Uterus (tissue), 4 donors: Measurements from ENCODE around the gene TAS2R10. TPM values are rescaled to one million over a fixed set of nuclear protein-coding genes. Genes with fewer than 3 reads are reported as not detected.

Experiments
- DNase-seq, 2 donors: peaks; one replicate each; pipeline ENCODE4 v3.0.0-alpha.2; 2019 to 2020
- H3K27ac ChIP-seq, 2 donors: fragments of 200-600 bp; sonication (generic); 1 replicate in 1 of 2; 2 replicates in 1 of 2; pipeline ENCODE4 v1.5.1; 2016 to 2018
- H3K27me3 ChIP-seq, 2 donors: fragments of 200-600 bp; sonication (generic); one replicate each; pipeline ENCODE4 v1.5.1; 2018 to 2019; ENCODE audit warnings: control low read depth in 1 of 2
- H3K36me3 ChIP-seq, 2 donors: fragments of 200-600 bp; sonication (generic); one replicate each; pipeline ENCODE4 v1.5.1; 2019; ENCODE audit warnings: control low read depth in 1 of 2
- H3K4me1 ChIP-seq, 2 donors: fragments of 200-600 bp; sonication (generic); one replicate each; pipeline ENCODE4 v1.5.1; 2018 to 2019; ENCODE audit warnings: control low read depth in 1 of 2
- H3K4me3 ChIP-seq, 2 donors: fragments of 200-600 bp; sonication (generic); 1 replicate in 1 of 2; 2 replicates in 1 of 2; pipeline ENCODE4 v1.5.1; 2018 to 2019; ENCODE audit warnings: mild to moderate bottlenecking in 1 of 2
- H3K9me3 ChIP-seq, 2 donors: fragments of 200-600 bp; sonication (generic); one replicate each; pipeline ENCODE4 v1.5.1; 2019; ENCODE audit warnings: control low read depth in 1 of 2
- POLR2A ChIP-seq, 2 donors: fragments of 450-650 bp; IDR thresholded peaks; one replicate each; pipeline ENCODE4 v1.6.1; 2016; ENCODE audit warnings: antibody characterized with exemption in 2 of 2, mild to moderate bottlenecking in 1 of 2, moderate library complexity in 1 of 2
- intact Hi-C: fragments of 100-400 bp; cut with DNase I; formaldehyde crosslinking; loops from one replicate; pipeline ENCODE4 v1.15.1; 2023; ENCODE audit warnings: low total_unique reads
- total RNA-seq, 4 donors: library from RNA; depleted of rRNA in 3 of 4; stranded (reverse); fragments of >200 nt in 3 of 4; gene quantifications; one replicate each; pipeline versions ENCODE4 v1.1.0 to v1.2.4, GENCODE V29; 2014 to 2023
- TF ChIP-seq, protein P1 (sequence below), 4 experiments: fragments of 200-600 bp in 2 of 4; fragments of 450-650 bp in 2 of 4; sonication (generic) in 2 of 4; IDR thresholded peaks; one replicate each; pipeline ENCODE4 v1.5.1; 2016 to 2019; ENCODE audit warnings: antibody characterized with exemption in 4 of 4, mild to moderate bottlenecking in 2 of 4, moderate library complexity in 1 of 4
- donor health status: DM: yes; HTN: yes; CAD: no.

The TAS2R10 gene, protein sequence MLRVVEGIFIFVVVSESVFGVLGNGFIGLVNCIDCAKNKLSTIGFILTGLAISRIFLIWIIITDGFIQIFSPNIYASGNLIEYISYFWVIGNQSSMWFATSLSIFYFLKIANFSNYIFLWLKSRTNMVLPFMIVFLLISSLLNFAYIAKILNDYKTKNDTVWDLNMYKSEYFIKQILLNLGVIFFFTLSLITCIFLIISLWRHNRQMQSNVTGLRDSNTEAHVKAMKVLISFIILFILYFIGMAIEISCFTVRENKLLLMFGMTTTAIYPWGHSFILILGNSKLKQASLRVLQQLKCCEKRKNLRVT
- total RNA-seq = 1 to 10 TPM in 2 of 4 donors, not detected in 2; 2.3 to 5.2 TPM

DNA sequence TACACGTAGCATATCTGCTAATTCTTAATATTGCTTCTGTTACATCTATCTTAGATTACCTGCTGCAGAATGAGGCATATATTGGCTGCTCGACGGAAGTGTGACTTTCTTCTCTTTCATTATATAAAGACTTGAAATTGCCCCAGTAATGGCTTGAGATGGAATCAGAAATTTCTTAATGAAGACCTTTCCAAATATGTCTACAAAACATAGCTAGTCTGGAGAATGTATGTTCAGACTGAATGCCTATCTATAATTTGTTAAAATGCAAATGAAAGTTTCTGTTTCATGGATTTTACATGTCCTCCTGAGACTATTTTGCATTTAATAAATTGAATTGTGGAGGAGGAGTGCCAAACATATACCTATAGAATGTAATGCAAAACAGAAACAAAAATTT is at the start of gene TAS2R10:
Gene TAS2R10, minus strand, starts transcription at position 101 of the 400 bp plus-strand sequence. Its CDS starts 89 bp downstream, at position 12.
- TF ChIP-seq, protein P1, sequence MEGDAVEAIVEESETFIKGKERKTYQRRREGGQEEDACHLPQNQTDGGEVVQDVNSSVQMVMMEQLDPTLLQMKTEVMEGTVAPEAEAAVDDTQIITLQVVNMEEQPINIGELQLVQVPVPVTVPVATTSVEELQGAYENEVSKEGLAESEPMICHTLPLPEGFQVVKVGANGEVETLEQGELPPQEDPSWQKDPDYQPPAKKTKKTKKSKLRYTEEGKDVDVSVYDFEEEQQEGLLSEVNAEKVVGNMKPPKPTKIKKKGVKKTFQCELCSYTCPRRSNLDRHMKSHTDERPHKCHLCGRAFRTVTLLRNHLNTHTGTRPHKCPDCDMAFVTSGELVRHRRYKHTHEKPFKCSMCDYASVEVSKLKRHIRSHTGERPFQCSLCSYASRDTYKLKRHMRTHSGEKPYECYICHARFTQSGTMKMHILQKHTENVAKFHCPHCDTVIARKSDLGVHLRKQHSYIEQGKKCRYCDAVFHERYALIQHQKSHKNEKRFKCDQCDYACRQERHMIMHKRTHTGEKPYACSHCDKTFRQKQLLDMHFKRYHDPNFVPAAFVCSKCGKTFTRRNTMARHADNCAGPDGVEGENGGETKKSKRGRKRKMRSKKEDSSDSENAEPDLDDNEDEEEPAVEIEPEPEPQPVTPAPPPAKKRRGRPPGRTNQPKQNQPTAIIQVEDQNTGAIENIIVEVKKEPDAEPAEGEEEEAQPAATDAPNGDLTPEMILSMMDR (IDR thresholded peaks at IDR 0.05) = no peak
- no peak for TF ChIP-seq POLR2A (IDR thresholded peaks at IDR 0.05)
- DNase-seq = no peak
- H3K9me3 ChIP-seq = no peaks in the 10 kb centered on the region
- intact Hi-C loops = no loop called here
- no peak within 1 kb of the TSS for H3K27ac ChIP-seq
- no peaks in the 10 kb centered on the region for H3K4me1 ChIP-seq
- no peaks in the 10 kb centered on the region for H3K36me3 ChIP-seq
- no peak within 1 kb of the TSS for H3K4me3 ChIP-seq
- no peaks in the 10 kb centered on the region for H3K27me3 ChIP-seq

DNA sequence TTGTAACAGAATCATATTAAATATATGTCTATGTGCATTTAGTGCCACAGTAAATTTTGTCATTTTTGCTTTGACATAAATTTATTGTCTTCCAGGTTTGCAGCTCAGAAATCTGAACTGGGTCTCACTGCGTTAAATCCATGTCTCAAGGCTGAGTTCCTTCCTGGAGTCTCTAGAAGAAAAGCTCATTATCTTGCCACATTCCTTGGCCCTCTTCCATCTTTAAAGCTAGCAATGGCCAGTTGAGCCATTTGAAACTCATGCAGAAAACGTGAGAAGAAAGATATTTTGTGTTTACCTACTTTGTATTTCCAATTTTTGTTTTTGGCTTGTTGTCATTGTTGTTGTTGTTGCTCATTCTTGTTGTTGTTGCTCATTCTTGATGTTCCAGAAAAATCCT is 47.2 kb upstream of the TAS2R10 start:
- TF ChIP-seq POLR2A (IDR thresholded peaks at IDR 0.05) = no peak
- TF ChIP-seq, protein P1 (IDR thresholded peaks at IDR 0.05) = no peak

DNA sequence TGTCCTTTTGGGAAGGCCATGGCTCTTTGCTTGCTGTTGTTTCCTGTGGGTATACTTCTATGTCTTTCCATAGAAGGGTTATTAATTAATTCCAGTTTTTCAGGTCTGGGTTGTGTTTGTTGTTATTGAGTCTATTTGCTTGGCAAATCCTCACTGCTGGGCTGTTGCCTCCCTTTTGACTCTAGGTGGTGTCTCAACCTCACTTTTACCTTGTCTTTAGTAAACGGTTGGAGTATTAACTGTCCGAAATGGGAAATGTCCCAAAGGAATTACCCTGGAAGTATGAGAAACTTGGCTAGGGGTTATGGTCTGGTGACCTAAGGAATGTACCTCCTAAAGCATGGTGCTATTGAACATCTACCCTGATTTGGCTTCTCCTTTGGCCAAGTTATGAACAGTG is 41.2 kb upstream of the TAS2R10 start:
- Histone ChIP-seq H3K4me3 (no peak overlapping the region), H3K4me1 (no peaks in the 10 kb centered on the region), H3K9me3 (no peaks in the 10 kb centered on the region), H3K27me3 (no peaks in the 10 kb centered on the region), H3K27ac (no peak overlapping the region), H3K36me3 (no peaks in the 10 kb centered on the region)
- TF ChIP-seq, protein P1 (IDR thresholded peaks at IDR 0.05) = no peak
- no peak for TF ChIP-seq POLR2A (IDR thresholded peaks at IDR 0.05)
- DNase-seq = no peak
- intact Hi-C loops = no loop called here

More for the DNA sequence above, 47.2 kb upstream of the TAS2R10 start:
- no peaks in the 10 kb centered on the region for H3K9me3 ChIP-seq
- no peak overlapping the region for H3K27ac ChIP-seq
- no peak for DNase-seq
- no peaks in the 10 kb centered on the region for H3K36me3 ChIP-seq
- no peaks in the 10 kb centered on the region for H3K27me3 ChIP-seq
- intact Hi-C loops = no loop called here
- H3K4me1 ChIP-seq = no peaks in the 10 kb centered on the region
- no peak overlapping the region for H3K4me3 ChIP-seq

DNA sequence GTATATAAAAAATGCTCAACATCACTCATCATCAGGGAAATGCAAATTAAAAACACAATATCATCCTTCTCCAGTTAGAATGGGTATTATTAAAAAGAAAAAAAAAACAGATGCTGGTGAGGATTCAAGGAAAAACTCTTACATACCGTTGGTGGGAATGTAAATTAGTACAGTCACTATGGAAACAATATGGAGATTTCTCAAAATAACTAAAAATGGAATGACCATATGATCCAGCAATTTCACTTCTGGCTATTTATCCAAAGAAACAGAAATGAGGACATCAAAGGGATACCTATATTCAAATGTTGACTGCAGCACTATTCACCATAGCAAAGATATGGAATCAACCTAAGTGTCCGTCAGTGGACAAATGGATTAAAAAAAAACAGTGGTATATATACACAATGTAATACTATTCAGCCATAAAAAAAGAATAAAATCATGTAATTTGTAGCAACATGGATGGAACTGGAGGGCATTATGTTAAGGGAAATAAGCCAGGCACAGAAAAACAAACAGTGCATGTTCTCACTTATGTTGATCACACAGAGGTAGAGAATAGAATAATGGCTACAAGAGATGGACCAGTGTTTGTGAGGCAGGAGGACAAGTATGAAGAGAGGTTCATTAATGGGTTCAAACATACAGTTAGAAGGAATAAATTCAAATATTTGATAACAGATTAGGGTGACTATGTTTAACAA is 37.5 kb upstream of the TAS2R10 start:
- Histone ChIP-seq H3K9me3 (peaks cover 0 to 3% of the 10 kb centered on the region in 2 donors), H3K27ac (no peak overlapping the region), H3K36me3 (no peaks in the 10 kb centered on the region), H3K4me3 (no peak overlapping the region), H3K4me1 (no peaks in the 10 kb centered on the region), H3K27me3 (no peaks in the 10 kb centered on the region)
- TF ChIP-seq, protein P1 (IDR thresholded peaks at IDR 0.05) = no peak
- TF ChIP-seq POLR2A (IDR thresholded peaks at IDR 0.05) = no peak
- no peak for DNase-seq
- intact Hi-C loops = no loop called here

DNA sequence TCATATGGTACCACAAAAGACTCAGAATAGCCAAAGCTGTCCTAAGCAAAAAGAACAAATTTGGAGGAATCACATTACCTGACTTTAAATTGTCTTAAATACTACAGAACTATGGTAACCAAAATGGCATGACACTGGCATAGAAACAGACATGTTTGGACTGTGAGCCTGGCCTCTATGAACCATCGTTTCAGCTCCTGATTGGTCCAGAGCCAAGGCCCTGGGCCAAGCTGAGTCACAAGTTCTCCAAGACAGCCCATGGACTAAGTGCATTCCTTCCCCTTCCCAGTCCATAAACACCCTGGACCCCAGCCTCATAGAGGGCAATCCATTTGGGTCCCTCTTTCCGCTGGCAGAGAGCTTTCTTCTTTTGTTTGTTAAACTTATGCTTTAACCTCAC is 35.2 kb upstream of the TAS2R10 start:
- Histone ChIP-seq H3K36me3 (no peaks in the 10 kb centered on the region), H3K9me3 (peaks cover 0 to 4% of the 10 kb centered on the region in 2 donors), H3K4me3 (no peak overlapping the region), H3K4me1 (no peaks in the 10 kb centered on the region), H3K27me3 (no peaks in the 10 kb centered on the region), H3K27ac (no peak overlapping the region)
- no peak for DNase-seq
- no peak for TF ChIP-seq POLR2A (IDR thresholded peaks at IDR 0.05)
- TF ChIP-seq, protein P1 (IDR thresholded peaks at IDR 0.05) = no peak
- intact Hi-C loops = no loop called here
